H1 (cell line): ENCODE results near the gene FCN2. TPM values are rescaled to one million over a fixed set of nuclear protein-coding genes. Genes with fewer than 3 reads are reported as not detected.

Experiments used
- CTCF ChIA-PET: fragments of 300-600 bp; sonication (Branson Sonifier 250); formaldehyde crosslinking; loops from one replicate; lab custom pipeline; 2021; ENCODE audit not compliant: partially characterized antibody; lab: Charles Lee
- POLR2A ChIA-PET: fragments of 300-600 bp; sonication (Branson Sonifier 250); formaldehyde crosslinking; loops from one replicate; lab custom pipeline; 2021; ENCODE audit warnings: inconsistent platforms; ENCODE audit not compliant: partially characterized antibody; lab: Charles Lee
- DNase-seq, 2 experiments: peaks; one replicate each; pipeline versions ENCODE4 v3.0.0 to v3.0.0-alpha.2; 2010 to 2022; ENCODE audit warnings: low spot score in 2 of 2, low read depth in 1 of 2, mixed read lengths in 1 of 2
- FAIRE-seq: peaks from 2 replicates; lab custom pipeline; 2011; peaks lifted over from hg19 to GRCh38; lab: Jason Lieb, UNC
- H2AFZ ChIP-seq: 2 replicates; pipeline ENCODE4 v1.8.1; 2012; ENCODE audit warnings: low read length, inconsistent platforms
- H2AK5ac ChIP-seq: 2 replicates; pipeline ENCODE4 v1.6.1; 2013; ENCODE audit warnings: low read depth, low read length
- H2BK120ac ChIP-seq: replicated peaks from 2 replicates; pipeline ENCODE3; 2013; ENCODE audit warnings: low read depth, low read length, inconsistent platforms
- H2BK12ac ChIP-seq: 2 replicates; pipeline ENCODE4 v1.6.1; 2013; ENCODE audit warnings: low read depth, low read length
- H2BK15ac ChIP-seq: 2 replicates; pipeline ENCODE4 v1.6.1; 2013; ENCODE audit warnings: low read length
- H2BK20ac ChIP-seq: 2 replicates; pipeline ENCODE4 v1.6.1; 2013; ENCODE audit warnings: low read length
- H2BK5ac ChIP-seq: 2 replicates; pipeline ENCODE4 v1.6.1; 2013; ENCODE audit warnings: low read depth, low read length
- H3K14ac ChIP-seq: 2 replicates; pipeline ENCODE4 v1.6.1; 2013; ENCODE audit warnings: inconsistent platforms; ENCODE audit not compliant: insufficient read length
- H3K18ac ChIP-seq: 2 replicates; pipeline ENCODE4 v1.6.1; 2013; ENCODE audit warnings: low read length; ENCODE audit errors: extremely low read depth
- H3K23ac ChIP-seq: 2 replicates; pipeline ENCODE4 v1.6.1; 2013; ENCODE audit warnings: inconsistent platforms; ENCODE audit not compliant: insufficient read length
- H3K23me2 ChIP-seq: 2 replicates; pipeline ENCODE4 v1.6.1; 2013; ENCODE audit warnings: low read depth, low read length
- H3K27ac ChIP-seq: 2 replicates; pipeline ENCODE4 v1.6.1; 2011; ENCODE audit warnings: low read depth, low read length, inconsistent platforms
- H3K27me3 ChIP-seq, 4 experiments: replicated peaks in 1 of 4; 1 replicate in 1 of 4; 2 replicates in 3 of 4; pipeline versions ENCODE4 v1.6.1 to v1.8.1; 2011 to 2013; ENCODE audit warnings: low read length in 3 of 4, mild to moderate bottlenecking in 3 of 4, inconsistent platforms in 2 of 4, mixed read lengths in 2 of 4, moderate library complexity in 1 of 4; ENCODE audit not compliant: control insufficient read depth in 3 of 4, insufficient read depth in 3 of 4; ENCODE audit errors: extremely low read depth in 1 of 4
- H3K36me3 ChIP-seq, 4 experiments: 2 replicates each; pipeline versions ENCODE4 v1.6.1 to v1.8.1; 2011 to 2013; ENCODE audit warnings: mild to moderate bottlenecking in 4 of 4, low read length in 3 of 4, moderate library complexity in 2 of 4, control low read depth in 1 of 4, inconsistent platforms in 1 of 4; ENCODE audit not compliant: insufficient read depth in 4 of 4, control insufficient read depth in 2 of 4
- H3K4ac ChIP-seq: replicated peaks from 2 replicates; pipeline ENCODE3; 2013; ENCODE audit warnings: low read length, low read depth, mixed read lengths, inconsistent platforms; ENCODE audit not compliant: insufficient read length
- H3K4me1 ChIP-seq, 4 experiments: replicated peaks in 1 of 4; 1 replicate in 1 of 4; 2 replicates in 3 of 4; pipeline versions ENCODE4 v1.6.1 to v1.8.1; 2011 to 2013; ENCODE audit warnings: low read length in 3 of 4, inconsistent platforms in 2 of 4, mixed read lengths in 1 of 4; ENCODE audit not compliant: insufficient read depth in 4 of 4, control insufficient read depth in 3 of 4
- H3K4me2 ChIP-seq, 2 experiments: 2 replicates each; pipeline versions ENCODE4 v1.6.1 to v1.8.1; 2011 to 2013; ENCODE audit warnings: low read depth in 2 of 2, low read length in 2 of 2, control low read depth in 1 of 2, inconsistent platforms in 1 of 2, mild to moderate bottlenecking in 1 of 2; ENCODE audit not compliant: insufficient read depth in 1 of 2
- H3K4me3 ChIP-seq, 4 experiments: fragments of 200-600, 300-600 bp in 1 of 4; sonication (generic), shearing (Covaris generic), sonication (Bioruptor Twin) in 1 of 4; 2 replicates each; pipeline versions ENCODE4 v1.5.1 to v1.8.1; 2011 to 2016; ENCODE audit warnings: low read length in 4 of 4, low read depth in 3 of 4, control low read depth in 2 of 4, inconsistent platforms in 2 of 4, mild to moderate bottlenecking in 2 of 4, mixed read lengths in 1 of 4, moderate library complexity in 1 of 4; ENCODE audit not compliant: insufficient read depth in 2 of 4; ENCODE audit errors: extremely low read depth in 1 of 4
- H3K56ac ChIP-seq: replicated peaks from 2 replicates; pipeline ENCODE3; 2013; ENCODE audit warnings: low read depth, mild to moderate bottlenecking, mixed read lengths, low read length, inconsistent platforms; ENCODE audit not compliant: insufficient read length
- H3K79me1 ChIP-seq: 2 replicates; pipeline ENCODE4 v1.6.1; 2013; ENCODE audit warnings: low read depth, low read length, control low read depth
- H3K79me2 ChIP-seq, 2 experiments: 2 replicates each; pipeline versions ENCODE4 v1.6.1 to v1.8.1; 2012 to 2013; ENCODE audit warnings: low read length in 2 of 2, mild to moderate bottlenecking in 2 of 2, inconsistent platforms in 1 of 2; ENCODE audit not compliant: insufficient read depth in 2 of 2, control insufficient read depth in 1 of 2
- H3K9ac ChIP-seq, 4 experiments: replicated peaks in 1 of 4; 1 replicate in 1 of 4; 2 replicates in 3 of 4; pipeline versions ENCODE4 v1.6.1 to v1.8.1; 2011 to 2013; ENCODE audit warnings: low read depth in 3 of 4, low read length in 3 of 4, control low read depth in 2 of 4, mild to moderate bottlenecking in 2 of 4, moderate library complexity in 2 of 4, inconsistent platforms in 1 of 4; ENCODE audit errors: extremely low read depth in 1 of 4
- H3K9me3 ChIP-seq, 2 experiments: 2 replicates each; pipeline versions ENCODE4 v1.6.1 to v1.8.1; 2012 to 2013; ENCODE audit warnings: mild to moderate bottlenecking in 2 of 2, moderate library complexity in 2 of 2, control low read depth in 1 of 2, inconsistent platforms in 1 of 2, low read depth in 1 of 2, low read length in 1 of 2, mixed read lengths in 1 of 2; ENCODE audit not compliant: insufficient read depth in 2 of 2
- H4K20me1 ChIP-seq, 2 experiments: replicated peaks in 1 of 2; 2 replicates each; pipeline versions ENCODE3 to v1.8.1; 2011 to 2013; ENCODE audit warnings: inconsistent platforms in 2 of 2, low read length in 2 of 2, mild to moderate bottlenecking in 1 of 2; ENCODE audit not compliant: insufficient read depth in 2 of 2, control insufficient read depth in 1 of 2
- H4K5ac ChIP-seq: 2 replicates; pipeline ENCODE4 v1.6.1; 2013; ENCODE audit warnings: low read length, low read depth, mixed read lengths, inconsistent platforms; ENCODE audit not compliant: insufficient read length
- H4K8ac ChIP-seq: 2 replicates; pipeline ENCODE4 v1.8.0; 2013; ENCODE audit warnings: mild to moderate bottlenecking, moderate library complexity, low read length, inconsistent platforms; ENCODE audit not compliant: insufficient read depth; ENCODE audit errors: extremely low read depth
- H4K91ac ChIP-seq: replicated peaks from 2 replicates; pipeline ENCODE3; 2013; ENCODE audit warnings: low read length, mixed read lengths, inconsistent platforms; ENCODE audit not compliant: insufficient read length
- CBX5 ChIP-seq: fragments of 300-800, 300-1000 bp; sonication (generic); IDR thresholded peaks from 2 replicates; pipeline ENCODE4 v1.7.1; 2016; ENCODE audit warnings: antibody characterized with exemption, low read length, low read depth
- CREB1 ChIP-seq: IDR thresholded peaks from 2 replicates; pipeline ENCODE4 v1.6.1; 2012; ENCODE audit warnings: inconsistent platforms
- EZH2 ChIP-seq: fragments of 200-600 bp; sonication (generic); IDR thresholded peaks from 2 replicates; pipeline ENCODE4 v1.7.1; 2012; ENCODE audit warnings: low read depth, mild to moderate bottlenecking, moderate library complexity, low read length, inconsistent platforms; ENCODE audit not compliant: severe bottlenecking
- JUN ChIP-seq: IDR thresholded peaks from 2 replicates; pipeline ENCODE4 v1.6.1; 2011; ENCODE audit warnings: low read depth, mild to moderate bottlenecking, improper control_type of control experiment, low read length
- POLR2A ChIP-seq, 2 experiments: IDR thresholded peaks; 1 replicate in 1 of 2; 2 replicates in 1 of 2; pipeline ENCODE4 v1.6.1; 2011; ENCODE audit warnings: low read depth in 2 of 2, low read length in 2 of 2, mild to moderate bottlenecking in 2 of 2; ENCODE audit errors: control extremely low read depth in 1 of 2
- RBBP5 ChIP-seq: IDR thresholded peaks from 2 replicates; pipeline ENCODE4 v1.7.1; 2012; ENCODE audit warnings: low read depth, mild to moderate bottlenecking, inconsistent platforms, low read length, moderate library complexity, borderline replicate concordance
- SUZ12 ChIP-seq: fragments of 200-600 bp; sonication (generic); IDR thresholded peaks from 2 replicates; pipeline ENCODE4 v1.6.1; 2012; ENCODE audit warnings: mild to moderate bottlenecking, inconsistent platforms, low read length, moderate library complexity, mixed read lengths
- TEAD4 ChIP-seq: IDR thresholded peaks from 2 replicates; pipeline ENCODE4 v1.6.1; 2012; ENCODE audit warnings: low read depth, low read length, inconsistent platforms, mixed read lengths
- ZNF274 ChIP-seq: IDR thresholded peaks from 2 replicates; pipeline ENCODE4 v1.7.0; 2012; ENCODE audit warnings: low read length, borderline replicate concordance; ENCODE audit errors: extremely low read depth
- WGBS, 2 experiments: shearing (Covaris generic) in 1 of 2; methylation state at CpG; one replicate each; pipeline versions ENCODE4 v1.1.6 to v1.1.7; 2013 to 2015; ENCODE audit warnings: low lambda C conversion rate in 2 of 2, mixed read lengths in 2 of 2, inconsistent platforms in 1 of 2, low coverage in 1 of 2, missing lambda C conversion rate in 1 of 2; ENCODE audit not compliant: insufficient replicate concordance in 2 of 2, insufficient coverage in 1 of 2, insufficient read length in 1 of 2; ENCODE audit errors: extremely low coverage in 1 of 2, missing lambda C conversion rate in 1 of 2; 5-methylcytosine and 5-hydroxymethylcytosine counted together
- polyA plus RNA-seq, 7 experiments: library from polyadenylated mRNA; depleted of rRNA in 3 of 7; stranded (reverse) in 5 of 7; unstranded in 2 of 7; fragments of >200 nt in 5 of 7; fragments of 200-250 nt in 2 of 7; gene quantifications; 1 replicate in 5 of 7; 2 replicates in 1 of 7; 4 replicates in 1 of 7; pipeline versions ENCODE4 v1.2.1 to v1.2.3, GENCODE V29; 2011 to 2013; ENCODE audit warnings: missing spikeins in 2 of 7, mixed read lengths in 2 of 7
- total RNA-seq: library from RNA; stranded (reverse); fragmentation: NEBNext Ultra II Directional; extraction: Animal tissue kit (Norgen Biotek cat#: 25700); gene quantifications from 2 replicates; pipeline ENCODE4 v1.2.1, GENCODE V29; 2021

The FCN2 gene
- total and polyA plus RNA-seq, 2 of the 8 experiments (the other 6 are each of a cell fraction or from before 2014, with no cell fraction given): not detected

DNA sequence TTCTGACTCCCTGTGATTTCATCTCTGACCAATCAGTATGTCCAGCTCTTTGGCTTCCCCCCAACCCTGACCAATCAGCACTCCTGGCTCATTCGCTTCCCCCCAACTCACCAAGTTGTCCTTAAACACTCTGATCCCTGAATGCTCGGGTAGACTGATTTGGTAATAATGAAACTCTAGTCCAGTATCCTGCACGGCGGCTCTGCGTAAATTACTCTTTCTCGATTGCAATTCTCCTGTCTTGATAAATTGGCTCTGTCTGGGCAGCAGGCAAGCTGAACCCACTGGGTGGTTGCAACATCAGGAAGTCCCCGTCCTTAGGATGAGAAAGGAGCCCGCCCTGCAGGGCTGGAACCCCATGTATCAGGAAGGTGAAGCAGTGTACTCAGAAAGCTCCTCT lies 10.4 kb downstream of the FCN2 start:
- POLR2A ChIA-PET: no interaction called here

More for the DNA sequence above, 10.4 kb downstream of the FCN2 start:
- H3K9me3 ChIP-seq: peaks cover 11 to 14% of the 10 kb centered on the region in 2 experiments; a peak in 3 of 4 replicates
- TF ChIP-seq ZNF274: no peak
- TF ChIP-seq SUZ12: no peak
- TF ChIP-seq RBBP5: no peak
- no peak for TF ChIP-seq EZH2
- no peak for TF ChIP-seq JUN
- no peak for TF ChIP-seq CBX5
- TF ChIP-seq POLR2A (IDR thresholded peaks at IDR 0.05; ENCODE audit: control extremely low read depth in 1 of 2, low read depth in 2 of 2, low read length in 2 of 2): no peak
- no peak for TF ChIP-seq TEAD4
- TF ChIP-seq CREB1: no peak
- TF ChIP-seq, all 59 proteins: peak for 0
- no peaks in the 10 kb centered on the region for H3K79me2 ChIP-seq
- H4K5ac ChIP-seq: no peak overlapping the region
- no peak overlapping the region for H3K18ac ChIP-seq
- H2BK12ac ChIP-seq: no peak overlapping the region
- no peak overlapping the region for H3K27ac ChIP-seq
- H3K4me3 ChIP-seq: no peak overlapping the region
- no peak overlapping the region for H2BK15ac ChIP-seq
- H4K20me1 ChIP-seq: no peaks in the 10 kb centered on the region
- H3K4ac ChIP-seq: no peak overlapping the region
- H4K91ac ChIP-seq: no peak overlapping the region
- H3K4me1 ChIP-seq: no peaks in the 10 kb centered on the region
- CTCF ChIA-PET: interaction anchor here (0.6 kb wide), 1 partner anchor 1395 kb away, joined by 3 read pairs; no protein-coding TSS in a partner anchor
- DNase-seq (peak in 1 of 2 experiments; percentile 28), FAIRE-seq (no peak)
- no peaks in the 10 kb centered on the region for H3K79me1 ChIP-seq
- no peak overlapping the region for H3K56ac ChIP-seq
- H3K23ac ChIP-seq: no peak overlapping the region
- H4K8ac ChIP-seq: no peak overlapping the region
- no peaks in the 10 kb centered on the region for H3K27me3 ChIP-seq
- no peak overlapping the region for H2AFZ ChIP-seq
- H2AK5ac ChIP-seq: no peak overlapping the region
- no peak overlapping the region for H3K4me2 ChIP-seq
- H3K14ac ChIP-seq: no peak overlapping the region
- no peak overlapping the region for H2BK120ac ChIP-seq
- WGBS, 2 experiments: 89% methylated on average over 8 of the region's 8 CpGs; no CpG with 5 or more reads in 1 of the 2 experiments
- no peaks in the 10 kb centered on the region for H3K36me3 ChIP-seq
- no peak overlapping the region for H2BK5ac ChIP-seq
- H3K9ac ChIP-seq: no peak overlapping the region
- H2BK20ac ChIP-seq: no peak overlapping the region
- H3K23me2 ChIP-seq: no peaks in the 10 kb centered on the region
